ENCODE data around the gene VAPB.

Gene VAPB

DNA sequence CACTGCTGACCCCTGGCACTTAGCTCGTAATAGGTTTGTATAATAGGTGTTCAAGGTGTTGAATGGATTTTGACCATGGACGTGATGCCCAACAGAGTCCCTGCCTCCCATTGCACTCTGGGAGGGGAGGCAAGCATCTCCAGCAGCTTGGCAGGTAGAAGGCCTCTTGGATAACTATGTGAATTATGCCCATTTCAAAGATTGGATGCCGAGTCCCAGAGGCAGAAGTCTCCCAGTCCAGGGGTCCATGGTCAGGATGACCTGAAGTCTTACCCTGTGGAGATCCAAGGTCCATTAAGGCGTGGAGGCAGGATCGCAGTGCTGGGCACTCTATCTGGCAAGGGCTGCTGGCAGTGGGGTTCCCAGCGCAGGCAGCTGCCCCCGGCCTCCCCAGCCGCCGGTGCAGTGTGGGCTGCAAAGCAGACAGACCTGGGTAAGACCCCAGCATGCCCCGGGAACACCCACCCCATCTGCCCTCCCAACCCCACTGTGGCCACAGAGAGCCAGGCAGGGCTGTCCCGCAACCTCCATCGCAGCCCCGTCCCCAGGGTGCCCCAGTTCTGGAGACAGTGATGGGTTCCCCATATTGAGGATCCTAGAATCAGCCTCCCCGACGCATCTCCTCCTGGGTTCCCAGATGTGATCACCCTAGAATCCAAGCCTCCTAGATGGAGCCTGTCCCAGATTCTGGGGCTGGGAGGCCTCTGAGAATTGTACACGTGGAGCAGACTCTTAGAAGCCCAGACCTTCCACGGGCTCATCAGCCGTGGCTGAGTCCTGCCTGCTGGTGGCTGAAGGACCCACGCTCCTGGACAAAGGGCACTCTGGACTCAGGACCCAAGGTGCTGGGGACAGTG is 81.5 kb downstream of the VAPB start:
- TF ChIP-seq, protein P1, sequence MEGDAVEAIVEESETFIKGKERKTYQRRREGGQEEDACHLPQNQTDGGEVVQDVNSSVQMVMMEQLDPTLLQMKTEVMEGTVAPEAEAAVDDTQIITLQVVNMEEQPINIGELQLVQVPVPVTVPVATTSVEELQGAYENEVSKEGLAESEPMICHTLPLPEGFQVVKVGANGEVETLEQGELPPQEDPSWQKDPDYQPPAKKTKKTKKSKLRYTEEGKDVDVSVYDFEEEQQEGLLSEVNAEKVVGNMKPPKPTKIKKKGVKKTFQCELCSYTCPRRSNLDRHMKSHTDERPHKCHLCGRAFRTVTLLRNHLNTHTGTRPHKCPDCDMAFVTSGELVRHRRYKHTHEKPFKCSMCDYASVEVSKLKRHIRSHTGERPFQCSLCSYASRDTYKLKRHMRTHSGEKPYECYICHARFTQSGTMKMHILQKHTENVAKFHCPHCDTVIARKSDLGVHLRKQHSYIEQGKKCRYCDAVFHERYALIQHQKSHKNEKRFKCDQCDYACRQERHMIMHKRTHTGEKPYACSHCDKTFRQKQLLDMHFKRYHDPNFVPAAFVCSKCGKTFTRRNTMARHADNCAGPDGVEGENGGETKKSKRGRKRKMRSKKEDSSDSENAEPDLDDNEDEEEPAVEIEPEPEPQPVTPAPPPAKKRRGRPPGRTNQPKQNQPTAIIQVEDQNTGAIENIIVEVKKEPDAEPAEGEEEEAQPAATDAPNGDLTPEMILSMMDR (conservative IDR thresholded peaks at IDR 0.05; ENCODE audit: low read length) = no peak
- no peak overlapping the region for H3K4me3 ChIP-seq (ENCODE audit: low read length)
- DNase-seq (ENCODE audit: low read depth) = no peak

DNA sequence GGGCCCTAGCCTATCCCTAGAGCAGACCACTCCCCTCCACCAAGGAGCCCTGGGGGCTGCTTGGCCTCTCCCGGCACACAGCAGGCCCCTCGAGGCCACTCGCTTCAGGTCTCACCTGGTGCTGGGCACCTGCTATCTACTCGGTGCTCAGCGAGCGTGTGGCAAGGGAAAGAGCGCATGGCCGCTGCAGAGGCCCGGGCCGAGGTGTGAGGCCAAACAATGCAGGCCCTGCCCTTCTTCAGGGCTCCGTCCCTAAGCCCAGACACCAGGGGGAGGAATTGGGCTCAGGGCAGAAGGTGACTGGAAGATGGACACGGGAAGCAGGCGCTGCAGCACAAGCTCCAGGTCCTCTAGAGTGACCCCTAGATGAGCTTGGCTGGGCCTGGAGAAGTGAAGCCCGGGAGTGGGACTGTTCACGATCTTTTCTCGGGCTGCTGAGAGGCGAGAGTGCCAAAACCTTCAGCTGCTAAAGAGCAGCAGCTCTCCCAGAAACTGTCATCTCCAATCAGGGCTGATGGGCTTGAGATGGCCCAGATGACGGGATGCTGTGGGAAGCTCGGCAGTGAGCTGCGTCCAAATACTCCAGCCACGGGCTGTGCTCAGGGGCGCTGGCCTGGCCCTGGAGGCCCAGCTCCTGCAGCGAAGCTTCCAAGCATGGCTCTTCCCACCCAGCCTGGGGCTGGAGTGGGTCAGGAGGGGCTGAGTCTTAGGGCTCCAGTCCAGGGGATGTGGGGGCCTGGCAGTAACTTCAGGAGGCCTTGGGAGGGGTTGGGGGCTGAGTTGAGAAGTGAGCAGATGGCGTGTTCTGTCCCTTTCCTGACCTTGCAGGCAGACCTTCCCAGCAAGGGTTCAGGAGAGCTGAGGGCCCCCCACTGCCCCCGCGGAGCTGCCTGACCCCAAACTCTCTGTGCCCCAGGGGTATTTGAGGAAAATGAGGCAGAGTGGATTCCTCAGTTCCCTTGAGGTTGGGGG is 82.5 kb downstream of the VAPB start:
- DNase-seq (ENCODE audit: low read depth) = peak; percentile 67
- no peak overlapping the region for H3K4me3 ChIP-seq (ENCODE audit: low read length)

GRCh38 chr20:58472273-58473018 is 83.4 kb downstream of the VAPB start:
- TF ChIP-seq, protein P1 (conservative IDR thresholded peaks at IDR 0.05; ENCODE audit: low read length) = no peak
- no peak for DNase-seq (ENCODE audit: low read depth)
- no peak overlapping the region for H3K4me3 ChIP-seq (ENCODE audit: low read length)

More for the DNA sequence above, 82.5 kb downstream of the VAPB start:
- TF ChIP-seq, protein P1 (conservative IDR thresholded peaks at IDR 0.05; ENCODE audit: low read length) = no peak

DNA sequence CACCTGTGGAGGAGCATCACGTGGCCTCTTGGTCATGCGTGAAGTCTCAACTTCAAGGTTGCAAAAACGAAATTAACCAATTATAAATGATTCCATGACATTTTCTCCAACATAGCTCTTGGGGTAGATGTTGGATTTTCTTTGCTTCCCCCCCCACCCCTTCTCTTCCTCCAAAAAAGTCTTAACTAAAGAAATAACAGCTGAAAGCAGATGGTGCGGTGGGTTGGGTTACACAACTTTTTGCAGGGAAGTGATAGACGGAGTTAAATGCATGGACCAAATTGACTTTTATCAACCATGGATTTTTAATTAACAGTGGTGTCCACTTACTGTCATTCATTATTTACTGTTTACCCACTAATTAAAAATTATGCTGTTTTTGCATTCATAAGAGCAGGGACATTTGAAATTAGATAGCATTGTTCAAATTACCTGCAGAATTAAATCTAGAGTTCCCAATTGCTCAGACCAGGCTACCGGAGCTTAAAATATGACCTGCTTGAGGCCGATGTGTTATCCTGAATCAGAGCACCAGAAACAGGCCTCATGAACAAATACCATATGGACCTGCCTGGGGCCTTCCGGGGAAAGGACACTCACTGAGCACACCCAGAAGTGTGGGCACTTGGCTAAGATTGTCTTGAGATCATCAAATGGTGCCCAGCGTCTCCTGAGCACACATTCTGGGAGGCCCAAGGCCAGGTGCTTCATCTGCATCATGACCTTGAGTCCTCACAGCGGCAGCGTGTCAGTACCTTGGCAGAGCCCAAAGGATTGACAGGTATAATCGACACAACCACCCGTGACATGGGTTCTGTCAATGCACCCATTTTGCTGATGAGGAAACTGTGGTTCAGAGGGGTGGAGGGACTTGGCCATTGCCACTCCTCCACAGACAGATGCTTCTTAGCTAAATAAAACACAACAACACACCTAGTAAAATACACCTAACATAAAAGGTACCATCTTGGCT is 84.7 kb downstream of the VAPB start:
- DNase-seq (ENCODE audit: low read depth) = no peak
- TF ChIP-seq, protein P1 (conservative IDR thresholded peaks at IDR 0.05; ENCODE audit: low read length) = no peak

GRCh38 chr20:58475466-58475865 is 86.4 kb downstream of the VAPB start:
- TF ChIP-seq, protein P1 (conservative IDR thresholded peaks at IDR 0.05; ENCODE audit: low read length) = no peak
- H3K4me3 ChIP-seq (ENCODE audit: low read length) = no peak overlapping the region
- DNase-seq (ENCODE audit: low read depth) = no peak

More for the DNA sequence above, 84.7 kb downstream of the VAPB start:
- no peak overlapping the region for H3K4me3 ChIP-seq (ENCODE audit: low read length)

Measured in AG10803 (cell line).